ENCODE results near the gene TRIM48.
"Not testable (repeated sequence)": the region's sequence is repeated elsewhere in the genome, so short reads cannot be mapped to it uniquely, and the experiment has no call there.

TRIM48 gene, protein sequence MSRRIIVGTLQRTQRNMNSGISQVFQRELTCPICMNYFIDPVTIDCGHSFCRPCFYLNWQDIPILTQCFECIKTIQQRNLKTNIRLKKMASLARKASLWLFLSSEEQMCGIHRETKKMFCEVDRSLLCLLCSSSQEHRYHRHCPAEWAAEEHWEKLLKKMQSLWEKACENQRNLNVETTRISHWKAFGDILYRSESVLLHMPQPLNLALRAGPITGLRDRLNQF

DNA sequence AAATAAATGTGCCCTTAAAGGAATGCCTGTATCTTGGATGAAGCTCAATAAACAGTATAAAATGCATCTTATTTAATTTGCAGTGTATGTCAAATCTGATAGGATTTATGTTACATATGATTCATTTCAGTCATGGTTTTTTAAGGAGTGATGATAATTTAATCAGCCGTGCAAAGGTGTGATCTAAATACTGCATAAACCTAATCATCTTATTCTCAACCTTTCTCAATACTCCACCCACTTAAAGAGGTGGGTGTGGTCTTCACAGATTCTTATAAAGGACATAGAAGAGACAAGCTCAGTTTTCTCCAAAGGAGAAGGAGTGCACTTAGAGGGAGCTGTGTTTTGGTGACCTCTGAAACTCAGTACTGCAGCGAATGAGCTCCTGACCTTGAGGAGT is at the start of gene TRIM48:
Gene TRIM48, plus strand, starts transcription at position 301 of the 400 bp plus-strand sequence. CDS start 113 bp downstream, outside the sequence.
- H3K4me1 ChIP-seq (ENCODE audit: control insufficient read depth, insufficient read depth, low read length); H3K4me3 ChIP-seq (ENCODE audit: low read depth, low read length); H3K9ac ChIP-seq (ENCODE audit: low read depth, low read length); H3K27ac ChIP-seq (ENCODE audit: low read depth, low read length); H3K27me3 ChIP-seq (ENCODE audit: control insufficient read depth, insufficient read depth, low read length); H3K36me3 ChIP-seq (ENCODE audit: control insufficient read depth, insufficient read depth, low read length): not testable (repeated sequence)
- H3K9me3 ChIP-seq (ENCODE audit: control insufficient read depth, insufficient read depth, low read length), result peaks cover 71% of the 10 kb centered on the region

DNA sequence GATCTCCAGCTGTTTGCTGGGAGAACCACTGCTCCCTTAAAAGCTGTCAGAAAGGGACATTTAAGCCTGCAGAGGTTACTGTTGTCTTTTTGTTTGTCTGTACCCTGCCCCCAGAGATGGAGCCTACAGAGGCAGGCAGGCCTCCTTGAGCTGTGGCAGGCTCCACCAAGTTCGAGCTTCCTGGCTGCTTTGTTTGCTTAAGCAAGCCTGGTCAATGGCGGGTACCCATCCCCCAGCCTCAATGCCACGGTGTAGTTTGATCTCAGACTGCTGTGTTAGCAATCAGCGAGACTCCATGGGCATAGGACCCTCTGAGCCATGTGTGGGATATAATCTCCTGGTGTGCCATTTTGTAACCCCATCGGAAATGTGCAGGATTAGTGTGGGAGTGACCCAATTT is 23.6 kb upstream of the TRIM48 start:
- not testable (repeated sequence) for H3K27me3 ChIP-seq (ENCODE audit: control insufficient read depth, insufficient read depth, low read length); H3K9ac ChIP-seq (ENCODE audit: low read depth, low read length); H3K36me3 ChIP-seq (ENCODE audit: control insufficient read depth, insufficient read depth, low read length); H3K4me3 ChIP-seq (ENCODE audit: low read depth, low read length); H3K27ac ChIP-seq (ENCODE audit: low read depth, low read length); H3K4me1 ChIP-seq (ENCODE audit: control insufficient read depth, insufficient read depth, low read length)
- peaks cover 64% of the 10 kb centered on the region for H3K9me3 ChIP-seq (ENCODE audit: control insufficient read depth, insufficient read depth, low read length)

DNA sequence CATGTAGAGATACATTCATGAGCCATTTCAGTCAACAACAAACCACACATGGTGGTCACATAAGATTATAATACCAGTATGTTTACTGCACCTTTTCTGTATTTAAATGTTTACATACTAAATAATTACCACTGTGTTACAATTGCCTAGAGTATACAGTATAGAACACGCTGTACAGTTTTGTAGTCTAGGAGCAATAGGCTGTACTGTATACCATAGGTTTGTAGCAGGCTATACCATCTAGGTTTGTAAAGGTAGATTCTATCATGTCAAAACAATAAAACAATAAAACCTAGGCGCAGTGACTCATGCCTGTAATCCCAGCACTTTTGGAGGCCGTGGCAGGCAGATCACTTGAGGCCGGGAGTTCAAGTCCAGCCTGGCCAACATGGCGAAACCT is 1.1 kb downstream of the TRIM48 start:
- Histone ChIP-seq H3K27ac (ENCODE audit: low read depth, low read length) (no peak overlapping the region), H3K4me1 (ENCODE audit: control insufficient read depth, insufficient read depth, low read length) (no peaks in the 10 kb centered on the region), H3K36me3 (ENCODE audit: control insufficient read depth, insufficient read depth, low read length) (no peaks in the 10 kb centered on the region), H3K9ac (ENCODE audit: low read depth, low read length) (no peak overlapping the region), H3K27me3 (ENCODE audit: control insufficient read depth, insufficient read depth, low read length) (no peaks in the 10 kb centered on the region), H3K4me3 (ENCODE audit: low read depth, low read length) (no peak overlapping the region), H3K9me3 (ENCODE audit: control insufficient read depth, insufficient read depth, low read length) (peaks cover 72% of the 10 kb centered on the region)
